Metanephros (tissue), 1 donor: Measurements from ENCODE around the gene RPGRIP1. TPM values are rescaled to one million over a fixed set of nuclear protein-coding genes. Genes with fewer than 3 reads are reported as not detected.

Experiments
- total RNA-seq: library from RNA; depleted of rRNA; stranded (reverse); fragments of >200 nt; gene quantifications from one replicate; pipeline ENCODE4 v1.2.3, GENCODE V29; 2014

RPGRIP1 gene
- 1.1 TPM for total RNA-seq

GRCh38 chr14:21279783-21280182, at the start of gene RPGRIP1:
RPGRIP1 (plus strand) TSS chr14:21280083; CDS start chr14:21287977, 7,894 bp downstream.

DNA sequence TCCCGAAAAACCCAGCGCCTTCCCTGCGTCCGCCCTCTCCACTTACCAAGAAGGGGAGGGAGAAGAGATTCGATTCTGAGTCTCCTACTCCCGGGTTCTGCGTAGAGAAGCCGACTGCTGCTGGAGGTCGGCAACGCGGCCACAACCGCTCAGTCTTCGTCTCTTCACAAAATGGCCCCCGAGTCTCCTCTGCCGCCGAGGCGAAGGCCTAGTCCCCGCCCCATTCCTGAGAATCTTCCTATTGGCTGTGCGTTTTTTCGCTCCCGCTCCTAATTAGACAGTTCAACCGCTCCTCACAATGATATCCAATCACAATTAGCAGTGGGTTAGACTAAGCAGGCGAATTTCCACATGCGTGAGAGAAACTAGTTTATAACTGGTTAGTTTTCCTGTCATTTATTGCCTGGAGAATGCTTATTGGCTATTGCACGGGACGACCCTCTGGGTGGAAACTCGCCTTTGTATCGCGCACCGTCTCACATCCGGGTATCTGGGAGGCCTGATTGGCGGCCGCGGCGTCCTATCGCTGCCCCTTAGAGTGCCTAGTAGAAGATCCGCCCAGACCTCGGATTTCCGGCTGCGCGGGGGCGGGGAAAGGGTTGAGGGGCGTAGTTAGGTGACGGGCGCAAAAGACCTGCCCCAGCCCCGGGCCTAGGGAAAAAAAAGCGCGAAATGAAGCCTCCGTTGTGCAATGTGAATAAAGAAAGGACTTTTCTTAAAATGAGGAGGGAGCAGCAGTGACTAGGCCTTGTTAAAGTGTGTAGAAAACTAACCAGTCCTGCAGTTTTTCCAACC, 10.4 kb upstream of the RPGRIP1 start, which contains the start of gene HNRNPC:
TSS of gene HNRNPC (minus strand) at position 191 of the 795 bp plus-strand sequence. CDS start 35,249 bp downstream, outside the sequence.

Other genes starting within 250 kb of the RPGRIP1 start
- gene TPPP2, start 249.9 kb upstream of the RPGRIP1 start, total RNA-seq = 1.8 TPM
- gene RNASE13, start 245.3 kb upstream of the RPGRIP1 start, total RNA-seq = not detected
- 0.18 TPM for gene RNASE7, start 237.7 kb upstream of the RPGRIP1 start, total RNA-seq
- gene RNASE8, start 222.3 kb upstream of the RPGRIP1 start, total RNA-seq = not detected
- 77.5 TPM for gene ARHGEF40, start 209.8 kb upstream of the RPGRIP1 start, total RNA-seq
- 19.1 TPM for gene ZNF219, start 181.4 kb upstream of the RPGRIP1 start, total RNA-seq
- 0.35 TPM for gene TMEM253, start 179.0 kb upstream of the RPGRIP1 start, total RNA-seq
- gene OR5AU1, start 124.0 kb upstream of the RPGRIP1 start, total RNA-seq = not detected
- gene HNRNPC, start 10.6 kb upstream of the RPGRIP1 start, total RNA-seq = 1,235 TPM
- 74.0 TPM for gene SUPT16H, start 103.9 kb downstream of the RPGRIP1 start, total RNA-seq
- 76.8 TPM for gene CHD8, start 176.0 kb downstream of the RPGRIP1 start, total RNA-seq
- 34.3 TPM for gene RAB2B, start 196.9 kb downstream of the RPGRIP1 start, total RNA-seq
- gene TOX4, start 197.1 kb downstream of the RPGRIP1 start, total RNA-seq = 33.9 TPM
- 86.8 TPM for gene METTL3, start 231.3 kb downstream of the RPGRIP1 start, total RNA-seq
- 19.8 TPM for gene SALL2, start 246.3 kb downstream of the RPGRIP1 start, total RNA-seq